ENCODE results near the gene FBXO10.

Gene FBXO10

DNA sequence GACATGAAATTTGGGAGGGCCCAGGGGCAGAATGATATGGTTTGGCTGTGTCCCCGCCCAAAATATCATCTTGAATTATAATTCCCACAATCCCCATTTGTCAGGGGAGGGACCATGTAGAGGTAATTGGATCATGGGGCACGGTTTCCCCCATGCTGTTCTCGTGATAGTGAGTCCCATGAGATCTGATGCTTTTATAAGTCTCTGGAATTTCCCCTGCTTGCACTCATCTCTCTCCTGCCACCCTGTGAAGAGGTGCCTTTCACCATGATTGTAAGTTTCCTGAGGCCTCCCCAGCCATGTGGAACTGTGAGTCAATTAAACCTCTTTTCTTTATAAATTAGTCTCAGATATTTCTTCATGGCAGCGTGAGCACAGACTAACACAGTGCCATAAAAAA lies 11.3 kb downstream of the FBXO10 start:
- no peak for DNase-seq (ENCODE audit: low spot score)
- TF ChIP-seq, protein P1, sequence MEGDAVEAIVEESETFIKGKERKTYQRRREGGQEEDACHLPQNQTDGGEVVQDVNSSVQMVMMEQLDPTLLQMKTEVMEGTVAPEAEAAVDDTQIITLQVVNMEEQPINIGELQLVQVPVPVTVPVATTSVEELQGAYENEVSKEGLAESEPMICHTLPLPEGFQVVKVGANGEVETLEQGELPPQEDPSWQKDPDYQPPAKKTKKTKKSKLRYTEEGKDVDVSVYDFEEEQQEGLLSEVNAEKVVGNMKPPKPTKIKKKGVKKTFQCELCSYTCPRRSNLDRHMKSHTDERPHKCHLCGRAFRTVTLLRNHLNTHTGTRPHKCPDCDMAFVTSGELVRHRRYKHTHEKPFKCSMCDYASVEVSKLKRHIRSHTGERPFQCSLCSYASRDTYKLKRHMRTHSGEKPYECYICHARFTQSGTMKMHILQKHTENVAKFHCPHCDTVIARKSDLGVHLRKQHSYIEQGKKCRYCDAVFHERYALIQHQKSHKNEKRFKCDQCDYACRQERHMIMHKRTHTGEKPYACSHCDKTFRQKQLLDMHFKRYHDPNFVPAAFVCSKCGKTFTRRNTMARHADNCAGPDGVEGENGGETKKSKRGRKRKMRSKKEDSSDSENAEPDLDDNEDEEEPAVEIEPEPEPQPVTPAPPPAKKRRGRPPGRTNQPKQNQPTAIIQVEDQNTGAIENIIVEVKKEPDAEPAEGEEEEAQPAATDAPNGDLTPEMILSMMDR (IDR thresholded peaks at IDR 0.05; ENCODE audit: extremely low read depth, insufficient read depth, missing control alignments), result no peak
- in situ Hi-C loops (cut with MboI; ENCODE audit: low pct_unique_long_range_greater_than_20kb, low sequenced_read_pairs, unreplicated experiment), result no loop called here

DNA sequence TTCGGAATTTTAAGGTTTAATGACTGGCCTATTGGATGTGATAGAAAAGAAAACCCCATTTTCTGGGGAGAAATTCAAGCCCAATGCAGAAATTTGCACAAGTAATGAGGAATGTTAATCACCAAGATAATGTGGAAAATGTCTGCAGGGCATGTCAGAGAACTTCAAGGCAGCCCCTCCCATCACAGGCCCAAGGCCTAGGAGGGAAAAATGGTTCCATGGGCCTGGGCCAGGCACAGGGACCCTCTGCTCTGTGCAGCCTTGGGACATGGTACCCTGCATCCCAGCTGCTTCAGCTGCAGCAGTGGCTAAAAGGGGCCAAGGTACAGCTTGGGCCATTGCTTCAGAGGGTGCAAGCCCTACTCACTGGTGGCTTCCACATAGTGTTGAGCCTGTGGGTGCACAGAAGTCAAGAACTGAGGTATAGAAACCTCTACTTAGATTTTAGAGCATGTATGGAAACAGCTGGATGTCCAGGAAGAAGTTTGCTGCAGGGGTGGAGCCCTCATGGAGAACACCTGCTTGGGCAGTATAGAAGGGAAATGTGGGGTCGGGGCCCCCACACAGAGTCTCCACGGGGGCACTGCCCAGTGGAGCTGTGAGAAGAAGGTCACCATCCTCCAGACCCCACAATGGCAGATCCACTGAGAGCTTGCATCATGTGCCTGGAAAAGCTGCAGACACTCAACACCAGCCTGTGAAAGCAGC lies 12.2 kb downstream of the FBXO10 start:
- DNase-seq (ENCODE audit: low spot score), result no peak
- in situ Hi-C loops (cut with MboI; ENCODE audit: low pct_unique_long_range_greater_than_20kb, low sequenced_read_pairs, unreplicated experiment), result no loop called here
- TF ChIP-seq, protein P1 (IDR thresholded peaks at IDR 0.05; ENCODE audit: extremely low read depth, insufficient read depth, missing control alignments), result no peak

DNA sequence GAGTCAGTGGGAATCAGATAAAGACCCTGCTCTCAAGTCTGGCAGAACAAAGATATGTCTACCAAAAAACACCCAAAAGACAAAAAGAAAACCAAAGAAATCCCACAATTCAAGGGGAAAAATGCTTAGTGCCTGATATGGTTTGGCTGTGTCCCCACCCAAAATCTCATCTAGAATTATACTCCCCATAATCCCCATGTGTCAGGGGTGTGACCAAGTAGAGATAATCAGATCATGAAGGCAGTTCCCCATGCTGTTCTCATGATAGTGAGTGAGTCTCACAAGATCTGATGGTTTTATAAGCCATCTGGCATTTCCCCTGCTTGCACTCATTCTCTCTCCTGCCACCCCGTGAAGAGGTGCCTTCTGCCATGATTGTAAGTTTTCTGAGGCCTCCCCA lies 13.4 kb downstream of the FBXO10 start:
- in situ Hi-C loops (cut with MboI; ENCODE audit: low pct_unique_long_range_greater_than_20kb, low sequenced_read_pairs, unreplicated experiment), result no loop called here
- no peak for DNase-seq (ENCODE audit: low spot score)
- TF ChIP-seq, protein P1 (IDR thresholded peaks at IDR 0.05; ENCODE audit: extremely low read depth, insufficient read depth, missing control alignments), result no peak

- TF ChIP-seq, protein P1 (IDR thresholded peaks at IDR 0.05; ENCODE audit: extremely low read depth, insufficient read depth, missing control alignments), result no peak
- in situ Hi-C loops (cut with MboI; ENCODE audit: low pct_unique_long_range_greater_than_20kb, low sequenced_read_pairs, unreplicated experiment), result no loop called here
- DNase-seq (ENCODE audit: low spot score), result no peak
These were observed 14.5 kb downstream of the FBXO10 start for GRCh38 chr9:37561682-37562081.

DNA sequence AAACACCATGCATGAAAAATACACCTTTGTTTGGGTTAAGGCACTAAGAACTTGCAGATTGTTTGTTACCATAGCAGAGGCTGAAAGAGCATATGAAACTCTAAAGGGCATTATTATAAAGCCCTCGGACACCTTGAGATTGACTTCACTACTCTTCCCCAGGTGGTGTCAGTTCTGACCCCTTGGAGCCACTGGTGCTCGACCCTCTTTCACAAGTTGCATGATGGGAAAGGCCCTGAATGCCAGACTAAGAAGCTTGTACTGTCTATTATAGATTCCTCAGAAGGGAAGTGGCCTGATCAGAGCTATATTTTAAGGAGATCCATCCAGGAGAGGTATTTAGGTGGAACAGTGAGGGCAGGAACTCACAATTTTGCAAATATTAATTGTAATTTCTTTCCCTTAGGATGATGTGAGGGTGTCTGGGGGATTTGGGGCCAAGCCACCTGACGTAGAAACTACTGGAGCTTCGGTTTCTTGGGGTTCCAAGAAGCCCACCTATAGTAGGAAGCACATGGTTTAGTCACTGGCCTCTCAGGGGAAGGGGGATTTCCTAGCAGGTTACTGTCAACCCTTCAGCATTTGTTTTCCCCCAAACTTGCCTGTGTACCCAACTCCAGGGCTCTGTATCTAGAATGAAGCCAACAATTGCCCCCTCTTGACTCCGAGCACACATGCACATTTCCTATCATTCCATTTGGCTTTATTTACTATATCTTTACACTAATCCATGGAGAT lies 16.2 kb downstream of the FBXO10 start:
- no peak for DNase-seq (ENCODE audit: low spot score)
- in situ Hi-C loops (cut with MboI; ENCODE audit: low pct_unique_long_range_greater_than_20kb, low sequenced_read_pairs, unreplicated experiment), result no loop called here
- TF ChIP-seq, protein P1 (IDR thresholded peaks at IDR 0.05; ENCODE audit: extremely low read depth, insufficient read depth, missing control alignments), result no peak

DNA sequence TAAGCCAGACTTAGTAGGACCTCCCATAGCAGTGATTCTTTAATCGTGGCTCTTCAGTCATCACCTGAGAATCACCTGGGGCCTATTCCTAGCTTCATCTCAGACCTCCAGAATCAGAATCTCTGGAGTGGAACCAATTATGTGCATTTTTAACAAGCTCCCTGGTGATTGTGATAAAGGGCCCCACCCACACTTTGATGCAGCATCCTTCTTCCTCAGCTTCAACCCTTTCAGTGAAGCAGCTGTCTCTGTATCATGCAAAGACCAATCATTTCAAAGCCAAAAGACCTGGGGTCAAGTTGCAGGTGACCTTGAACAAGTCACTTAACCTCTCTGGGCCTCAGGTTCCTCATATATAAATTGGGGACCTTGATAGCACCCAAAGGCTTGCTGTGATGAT lies 17.1 kb downstream of the FBXO10 start:
- in situ Hi-C loops (cut with MboI; ENCODE audit: low pct_unique_long_range_greater_than_20kb, low sequenced_read_pairs, unreplicated experiment), result no loop called here
- TF ChIP-seq, protein P1 (IDR thresholded peaks at IDR 0.05; ENCODE audit: extremely low read depth, insufficient read depth, missing control alignments), result no peak
- DNase-seq (ENCODE audit: low spot score), result no peak
